Measurements from ENCODE around the gene GPR162.

DNA sequence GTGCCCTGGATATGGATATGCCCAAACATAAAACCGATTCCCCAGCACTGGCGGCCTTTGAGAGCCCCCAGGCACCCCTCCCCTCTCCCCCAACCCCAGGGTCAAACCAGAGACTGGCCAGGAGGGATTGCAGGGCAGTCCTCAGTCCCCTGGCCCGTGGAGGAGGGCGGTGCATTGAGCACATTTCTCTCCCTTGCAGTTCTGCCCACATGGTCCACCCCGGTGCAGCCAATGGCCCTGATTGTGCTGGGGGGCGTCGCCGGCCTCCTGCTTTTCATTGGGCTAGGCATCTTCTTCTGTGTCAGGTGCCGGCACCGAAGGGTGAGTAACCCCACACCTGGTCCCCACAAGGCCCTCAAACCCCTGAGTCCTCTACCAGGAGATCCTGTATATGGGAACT is 3.4 kb upstream of the GPR162 start:
- TF ChIP-seq CTCF (IDR thresholded peaks at IDR 0.05; ENCODE audit: poor library complexity) = no peak
- no peak for TF ChIP-seq EZH2phosphoT487 (IDR thresholded peaks at IDR 0.05; ENCODE audit: low read depth, severe bottlenecking, unreplicated experiment)

All from hepatocyte (in vitro differentiated cells).